Measurements from ENCODE around the gene BAIAP2L1.
"Not testable (repeated sequence)": the region's sequence is repeated elsewhere in the genome, so short reads cannot be mapped to it uniquely, and the experiment has no call there.

The BAIAP2L1 gene

GRCh38 chr7:98323597-98324322 lies 77.1 kb downstream of the BAIAP2L1 start:
- in situ Hi-C loops (cut with HindIII; ENCODE audit: low sequenced_read_pairs): no loop called here

- in situ Hi-C loops (cut with HindIII; ENCODE audit: low sequenced_read_pairs): no loop called here
Observed at GRCh38 chr7:98322331-98323270, 78.3 kb downstream of the BAIAP2L1 start.

DNA sequence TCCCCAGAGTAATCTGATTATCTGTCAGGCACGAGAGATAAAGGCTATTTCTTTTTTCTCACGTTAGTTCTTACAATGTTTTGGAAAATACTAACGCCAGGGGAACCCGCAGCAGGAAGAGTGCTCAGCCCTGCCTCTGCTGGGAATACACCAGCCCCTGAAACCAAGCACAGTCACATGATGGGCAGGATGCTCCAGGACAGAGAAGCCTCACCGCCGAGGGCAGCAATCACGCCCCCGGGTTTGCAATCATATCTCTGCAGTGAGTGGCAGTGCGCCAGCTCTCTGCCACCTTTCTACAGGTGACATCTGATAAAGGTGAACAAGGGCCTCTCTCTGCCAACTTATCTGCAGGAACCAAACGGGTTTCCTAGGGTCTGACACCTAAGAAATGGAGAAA lies 79.6 kb downstream of the BAIAP2L1 start:
- in situ Hi-C loops (cut with HindIII; ENCODE audit: low sequenced_read_pairs): no loop called here

- in situ Hi-C loops (cut with HindIII; ENCODE audit: low sequenced_read_pairs): no loop called here
Observed at GRCh38 chr7:98319176-98319575, 81.7 kb downstream of the BAIAP2L1 start.

- in situ Hi-C loops (cut with HindIII; ENCODE audit: low sequenced_read_pairs): no loop called here
Observed at GRCh38 chr7:98317366-98318040, 83.4 kb downstream of the BAIAP2L1 start.

GRCh38 chr7:98315994-98316527 lies 84.8 kb downstream of the BAIAP2L1 start:
- in situ Hi-C loops (cut with HindIII; ENCODE audit: low sequenced_read_pairs): not testable (repeated sequence)

GRCh38 chr7:98315318-98315993 lies 85.4 kb downstream of the BAIAP2L1 start:
- in situ Hi-C loops (cut with HindIII; ENCODE audit: low sequenced_read_pairs): no loop called here

DNA sequence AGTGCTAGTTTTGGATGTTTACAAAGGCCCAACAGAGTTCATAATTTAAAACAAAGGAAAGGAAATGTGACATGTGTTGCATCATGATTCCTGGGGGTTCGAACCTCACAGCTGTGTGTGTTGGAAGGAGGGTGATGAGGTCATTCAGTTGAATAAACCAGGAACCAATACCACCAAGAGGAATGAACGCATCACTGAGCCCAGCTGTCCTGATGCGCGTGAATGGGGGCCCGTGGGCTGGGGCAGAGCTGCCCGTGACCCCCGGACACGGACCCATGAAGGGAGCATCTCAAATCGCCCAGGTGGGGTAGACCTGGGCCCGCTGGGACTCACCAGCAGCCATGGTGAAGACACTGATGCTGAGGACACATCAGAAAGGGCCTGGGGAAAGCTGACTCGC lies 86.4 kb downstream of the BAIAP2L1 start:
- in situ Hi-C loops (cut with HindIII; ENCODE audit: low sequenced_read_pairs): no loop called here

DNA sequence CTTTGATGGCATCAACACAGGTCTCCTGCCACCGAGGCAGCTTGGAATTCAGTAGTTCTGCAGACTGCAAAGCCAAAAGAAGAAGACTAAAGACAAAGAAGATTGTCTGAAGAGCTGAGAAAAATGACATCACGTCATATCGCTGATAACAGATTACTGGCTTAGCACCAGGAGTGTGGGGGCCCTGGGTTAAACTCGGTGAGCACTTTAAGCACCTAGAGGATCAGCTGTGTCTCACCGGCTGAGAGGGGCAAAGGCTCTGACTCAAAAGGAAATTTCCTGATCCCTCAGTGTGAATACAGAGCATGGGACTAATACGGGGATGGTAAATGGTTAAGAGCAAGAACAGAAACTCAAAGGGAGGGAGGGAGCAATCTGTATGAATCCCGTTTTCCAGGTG lies 88.7 kb downstream of the BAIAP2L1 start:
- in situ Hi-C loops (cut with HindIII; ENCODE audit: low sequenced_read_pairs): no loop called here

GRCh38 chr7:98309566-98309965 lies 91.3 kb downstream of the BAIAP2L1 start:
- in situ Hi-C loops (cut with HindIII; ENCODE audit: low sequenced_read_pairs): no loop called here

- in situ Hi-C loops (cut with HindIII; ENCODE audit: low sequenced_read_pairs): no loop called here
Observed at GRCh38 chr7:98307971-98308466, 92.9 kb downstream of the BAIAP2L1 start.

DNA sequence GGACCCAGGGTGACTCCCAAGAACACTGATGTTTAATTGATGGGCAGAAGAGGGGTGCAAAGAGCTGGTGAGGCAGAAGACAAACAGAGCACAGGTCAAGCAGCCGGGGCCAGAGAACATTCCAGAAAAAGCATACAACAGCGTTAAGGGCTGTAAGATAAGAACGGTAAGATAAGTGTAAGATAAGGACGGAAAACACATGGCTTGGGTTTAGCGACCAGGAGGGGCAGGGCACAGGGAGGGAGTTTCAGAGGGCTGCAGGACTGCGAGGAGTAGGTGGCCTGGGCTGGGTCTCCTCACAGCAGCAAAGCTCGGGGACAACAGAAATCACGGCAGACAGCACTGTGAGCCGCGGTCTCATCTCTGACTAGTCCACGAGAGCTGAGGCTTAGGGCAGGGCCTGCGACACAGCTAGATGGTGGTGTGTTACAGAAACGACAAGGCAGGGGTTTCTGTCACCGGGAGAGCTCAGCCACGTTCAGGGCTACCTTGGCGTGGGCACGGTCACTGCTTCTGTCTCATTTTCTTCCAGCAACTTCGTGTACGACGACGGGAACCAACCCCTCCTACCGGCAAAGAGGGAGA lies 94.8 kb downstream of the BAIAP2L1 start:
- in situ Hi-C loops (cut with HindIII; ENCODE audit: low sequenced_read_pairs): no loop called here

DNA sequence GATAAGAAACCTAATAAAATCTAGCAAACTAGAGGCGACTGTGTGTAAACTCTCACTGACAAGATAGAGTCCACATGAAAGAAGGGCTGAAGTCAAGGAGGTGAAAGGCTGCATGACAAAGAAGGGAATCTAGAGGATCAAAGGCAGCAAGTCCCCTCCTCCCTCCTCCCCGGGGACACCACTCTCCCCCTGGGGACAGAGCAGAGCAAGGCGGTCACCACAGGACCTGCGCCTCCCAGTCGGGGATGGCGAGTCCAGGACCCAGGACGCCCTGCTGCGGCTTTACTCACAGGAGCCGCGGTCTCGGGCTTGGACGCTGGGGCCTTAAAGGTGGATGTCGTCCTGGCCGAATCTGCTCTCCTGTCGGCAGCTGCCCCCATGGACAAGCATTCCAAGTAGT lies 97.0 kb downstream of the BAIAP2L1 start:
- in situ Hi-C loops (cut with HindIII; ENCODE audit: low sequenced_read_pairs): no loop called here

GRCh38 chr7:98303176-98303865 lies 97.6 kb downstream of the BAIAP2L1 start:
- in situ Hi-C loops (cut with HindIII; ENCODE audit: low sequenced_read_pairs): no loop called here

GRCh38 chr7:98301693-98302470 lies 99.0 kb downstream of the BAIAP2L1 start:
- in situ Hi-C loops (cut with HindIII; ENCODE audit: low sequenced_read_pairs): no loop called here

GRCh38 chr7:98300595-98301372 lies 100.1 kb downstream of the BAIAP2L1 start:
- in situ Hi-C loops (cut with HindIII; ENCODE audit: low sequenced_read_pairs): no loop called here

DNA sequence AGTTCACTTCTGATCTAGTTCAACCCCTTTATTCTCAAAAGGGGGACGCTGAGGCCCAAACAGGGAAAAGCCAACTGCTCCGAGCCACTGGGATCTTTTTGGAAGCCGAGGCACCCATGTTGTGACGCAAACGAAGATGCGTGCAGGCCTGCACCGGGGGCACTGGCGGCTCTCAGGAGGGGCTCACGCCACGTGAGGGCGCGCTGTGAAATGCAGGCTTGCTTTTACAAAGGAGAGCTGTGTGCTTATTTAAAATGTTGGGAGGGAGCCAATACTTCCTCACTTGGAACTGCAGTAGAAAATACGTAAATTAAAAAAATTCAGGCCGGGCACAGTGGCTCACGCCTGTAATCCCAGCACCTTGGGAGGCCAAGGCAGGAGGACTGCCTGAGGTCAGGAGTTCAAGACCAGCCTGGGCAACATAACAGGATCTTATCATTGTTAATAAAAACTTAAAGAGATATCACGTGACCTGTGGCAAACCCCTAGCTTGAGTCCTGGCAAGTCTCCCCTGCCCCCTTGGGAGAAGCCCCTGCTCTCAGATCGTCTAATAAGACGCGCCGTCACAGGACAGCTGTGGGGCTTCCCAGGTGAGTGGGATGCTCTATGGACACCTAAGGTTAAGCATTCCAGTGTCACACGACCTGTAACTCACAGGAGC lies 103.1 kb downstream of the BAIAP2L1 start:
- in situ Hi-C loops (cut with HindIII; ENCODE audit: low sequenced_read_pairs): loop anchor here (10.0 kb wide), 1 partner anchor 93 kb away; no protein-coding TSS in a partner anchor

Data from endothelial cell of hepatic sinusoid (primary cell).